Measurements from ENCODE around the gene STAT5A.
"Not testable (repeated sequence)": the region's sequence is repeated elsewhere in the genome, so short reads cannot be mapped to it uniquely, and the experiment has no call there.

DNA sequence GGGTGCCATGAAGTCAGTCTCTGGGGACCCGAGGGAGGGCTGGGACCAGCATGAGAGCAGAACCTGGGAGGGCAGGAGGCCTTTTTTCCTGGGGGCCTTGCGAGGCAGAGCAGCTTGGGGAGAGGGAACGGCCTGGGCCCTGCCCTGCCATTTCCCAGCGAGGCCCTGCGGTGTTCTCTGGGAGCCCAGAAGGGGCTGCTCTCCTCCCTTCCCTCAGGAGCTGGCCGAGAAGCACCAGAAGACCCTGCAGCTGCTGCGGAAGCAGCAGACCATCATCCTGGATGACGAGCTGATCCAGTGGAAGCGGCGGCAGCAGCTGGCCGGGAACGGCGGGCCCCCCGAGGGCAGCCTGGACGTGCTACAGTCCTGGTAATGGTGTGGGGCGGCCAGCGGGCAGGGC lies 11.6 kb downstream of the STAT5A start:
- TF ChIP-seq CTCF (IDR thresholded peaks at IDR 0.05); EP300 (IDR thresholded peaks at IDR 0.05; ENCODE audit: borderline replicate concordance in 1 of 2, low read depth in 1 of 2, low read length in 1 of 2); TCF12 (IDR thresholded peaks at IDR 0.05); JUND (IDR thresholded peaks at IDR 0.05); RAD21 (IDR thresholded peaks at IDR 0.05; ENCODE audit: low read length); FOXM1 (IDR thresholded peaks at IDR 0.05; ENCODE audit: low read depth); MXI1 (IDR thresholded peaks at IDR 0.05; ENCODE audit: low read depth, low read length); USF1 (IDR thresholded peaks at IDR 0.05; ENCODE audit: borderline replicate concordance, low read depth); MEF2A (IDR thresholded peaks at IDR 0.05; ENCODE audit: borderline replicate concordance, low read depth); GATA2 (CRISPR knock-in tag; IDR thresholded peaks at IDR 0.05); EZH2phosphoT487 (IDR thresholded peaks at IDR 0.05; ENCODE audit: borderline replicate concordance, low read depth): not testable (repeated sequence)
- TF ChIP-seq, protein P1, sequence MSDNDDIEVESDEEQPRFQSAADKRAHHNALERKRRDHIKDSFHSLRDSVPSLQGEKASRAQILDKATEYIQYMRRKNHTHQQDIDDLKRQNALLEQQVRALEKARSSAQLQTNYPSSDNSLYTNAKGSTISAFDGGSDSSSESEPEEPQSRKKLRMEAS (IDR thresholded peaks at IDR 0.05; ENCODE audit: low read depth): not testable (repeated sequence)
